ENCODE measurements around the gene AMBP. TPM values are rescaled to one million over a fixed set of nuclear protein-coding genes. Genes with fewer than 3 reads are reported as not detected.
A peak's percentile ranks its signal among the peaks of the same experiment; 100 is the strongest.

The AMBP gene
- total and polyA plus RNA-seq, 2 of the 13 experiments (the other 11 are each of a cell fraction or from before 2014, with no cell fraction given), result 1,510 to 2,580 TPM

DNA sequence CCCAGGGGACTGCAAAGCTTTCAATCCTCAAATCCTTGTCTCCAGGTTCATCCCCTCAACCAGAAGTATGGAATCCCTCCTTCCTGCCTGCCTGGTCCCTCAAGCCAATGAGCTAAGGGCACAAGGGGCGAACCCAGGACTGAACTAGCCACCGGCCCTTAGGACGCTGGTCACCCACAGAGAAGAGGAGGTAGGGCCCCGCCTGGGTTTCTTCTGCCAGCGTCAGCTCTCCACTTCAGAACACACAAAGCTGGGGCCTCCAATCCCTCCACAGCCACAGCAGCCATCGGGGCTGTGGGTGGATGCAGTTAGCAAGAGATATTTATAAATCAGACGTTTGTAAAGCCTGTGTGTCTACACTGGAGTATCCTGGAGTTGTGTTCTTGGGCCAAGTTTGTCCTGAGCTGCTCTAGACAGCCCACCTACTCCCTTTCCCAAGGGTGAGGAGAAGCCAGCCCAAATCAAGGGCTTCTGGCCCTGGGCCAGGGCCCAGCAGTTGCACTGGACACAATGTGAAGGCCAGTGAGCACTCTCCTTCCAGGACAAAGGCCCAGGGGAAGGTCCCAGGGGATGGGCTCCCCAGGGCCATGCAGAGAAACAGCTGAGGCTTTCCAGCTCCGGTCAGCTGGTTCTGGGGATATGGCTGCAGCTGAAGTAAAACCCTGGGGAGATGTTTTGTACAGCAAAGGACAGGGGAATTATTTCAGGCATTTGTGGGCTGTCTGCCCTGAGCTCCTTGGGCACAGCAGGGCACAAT is 18.9 kb downstream of the AMBP start (continued):
- TF ChIP-seq ZC3H4 (CRISPR knock-in tag; IDR thresholded peaks at IDR 0.05; ENCODE audit: borderline replicate concordance), result peak; percentile 45
- TF ChIP-seq, protein P1, sequence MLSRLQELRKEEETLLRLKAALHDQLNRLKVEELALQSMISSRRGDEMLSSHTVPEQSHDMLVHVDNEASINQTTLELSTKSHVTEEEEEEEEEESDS (CRISPR knock-in tag; IDR thresholded peaks at IDR 0.05; ENCODE audit: borderline replicate concordance), result no peak
- TF ChIP-seq ZNF629 (CRISPR knock-in tag; conservative IDR thresholded peaks at IDR 0.05), result no peak
- no peak for TF ChIP-seq MTF2 (CRISPR knock-in tag; IDR thresholded peaks at IDR 0.05; ENCODE audit: borderline replicate concordance)
- TF ChIP-seq RNF2 (conservative IDR thresholded peaks at IDR 0.05; ENCODE audit: low read depth), result no peak
- TF ChIP-seq PHF5A (CRISPR knock-in tag; IDR thresholded peaks at IDR 0.05; ENCODE audit: low read depth, unreplicated experiment), result no peak
- TF ChIP-seq PCBP1 (IDR thresholded peaks at IDR 0.05; ENCODE audit: borderline replicate concordance, low read depth, low read length), result no peak
- TF ChIP-seq ZMAT3 (CRISPR knock-in tag; conservative IDR thresholded peaks at IDR 0.05), result no peak
- no peak for TF ChIP-seq FOSL1 (CRISPR knock-in tag; IDR thresholded peaks at IDR 0.05; ENCODE audit: borderline replicate concordance)
- TF ChIP-seq ZNF841 (CRISPR knock-in tag; IDR thresholded peaks at IDR 0.05; ENCODE audit: borderline replicate concordance), result no peak
- TF ChIP-seq, protein P2, sequence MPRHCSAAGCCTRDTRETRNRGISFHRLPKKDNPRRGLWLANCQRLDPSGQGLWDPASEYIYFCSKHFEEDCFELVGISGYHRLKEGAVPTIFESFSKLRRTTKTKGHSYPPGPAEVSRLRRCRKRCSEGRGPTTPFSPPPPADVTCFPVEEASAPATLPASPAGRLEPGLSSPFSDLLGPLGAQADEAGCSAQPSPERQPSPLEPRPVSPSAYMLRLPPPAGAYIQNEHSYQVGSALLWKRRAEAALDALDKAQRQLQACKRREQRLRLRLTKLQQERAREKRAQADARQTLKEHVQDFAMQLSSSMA (CRISPR knock-in tag; IDR thresholded peaks at IDR 0.05), result no peak
- TF ChIP-seq RBM22 (optimal IDR thresholded peaks at IDR 0.05; ENCODE audit: low read length), result peak; percentile 93
- no peak for TF ChIP-seq ZNF850 (CRISPR knock-in tag; conservative IDR thresholded peaks at IDR 0.05)
- no peak for TF ChIP-seq NCOR1 (IDR thresholded peaks at IDR 0.05; ENCODE audit: borderline replicate concordance, low read length)
- 0 out of 2 replicates have a peak, but pooled peaks have one; percentile 16 for TF ChIP-seq ZNF614 (CRISPR knock-in tag; IDR thresholded peaks at IDR 0.05; ENCODE audit: borderline replicate concordance)
- TF ChIP-seq, protein P3, sequence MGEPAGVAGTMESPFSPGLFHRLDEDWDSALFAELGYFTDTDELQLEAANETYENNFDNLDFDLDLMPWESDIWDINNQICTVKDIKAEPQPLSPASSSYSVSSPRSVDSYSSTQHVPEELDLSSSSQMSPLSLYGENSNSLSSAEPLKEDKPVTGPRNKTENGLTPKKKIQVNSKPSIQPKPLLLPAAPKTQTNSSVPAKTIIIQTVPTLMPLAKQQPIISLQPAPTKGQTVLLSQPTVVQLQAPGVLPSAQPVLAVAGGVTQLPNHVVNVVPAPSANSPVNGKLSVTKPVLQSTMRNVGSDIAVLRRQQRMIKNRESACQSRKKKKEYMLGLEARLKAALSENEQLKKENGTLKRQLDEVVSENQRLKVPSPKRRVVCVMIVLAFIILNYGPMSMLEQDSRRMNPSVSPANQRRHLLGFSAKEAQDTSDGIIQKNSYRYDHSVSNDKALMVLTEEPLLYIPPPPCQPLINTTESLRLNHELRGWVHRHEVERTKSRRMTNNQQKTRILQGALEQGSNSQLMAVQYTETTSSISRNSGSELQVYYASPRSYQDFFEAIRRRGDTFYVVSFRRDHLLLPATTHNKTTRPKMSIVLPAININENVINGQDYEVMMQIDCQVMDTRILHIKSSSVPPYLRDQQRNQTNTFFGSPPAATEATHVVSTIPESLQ (CRISPR knock-in tag; conservative IDR thresholded peaks at IDR 0.05), result no peak
- no peak for TF ChIP-seq ZNF292 (CRISPR knock-in tag; IDR thresholded peaks at IDR 0.05; ENCODE audit: borderline replicate concordance, low read depth)
- TF ChIP-seq, protein P4, sequence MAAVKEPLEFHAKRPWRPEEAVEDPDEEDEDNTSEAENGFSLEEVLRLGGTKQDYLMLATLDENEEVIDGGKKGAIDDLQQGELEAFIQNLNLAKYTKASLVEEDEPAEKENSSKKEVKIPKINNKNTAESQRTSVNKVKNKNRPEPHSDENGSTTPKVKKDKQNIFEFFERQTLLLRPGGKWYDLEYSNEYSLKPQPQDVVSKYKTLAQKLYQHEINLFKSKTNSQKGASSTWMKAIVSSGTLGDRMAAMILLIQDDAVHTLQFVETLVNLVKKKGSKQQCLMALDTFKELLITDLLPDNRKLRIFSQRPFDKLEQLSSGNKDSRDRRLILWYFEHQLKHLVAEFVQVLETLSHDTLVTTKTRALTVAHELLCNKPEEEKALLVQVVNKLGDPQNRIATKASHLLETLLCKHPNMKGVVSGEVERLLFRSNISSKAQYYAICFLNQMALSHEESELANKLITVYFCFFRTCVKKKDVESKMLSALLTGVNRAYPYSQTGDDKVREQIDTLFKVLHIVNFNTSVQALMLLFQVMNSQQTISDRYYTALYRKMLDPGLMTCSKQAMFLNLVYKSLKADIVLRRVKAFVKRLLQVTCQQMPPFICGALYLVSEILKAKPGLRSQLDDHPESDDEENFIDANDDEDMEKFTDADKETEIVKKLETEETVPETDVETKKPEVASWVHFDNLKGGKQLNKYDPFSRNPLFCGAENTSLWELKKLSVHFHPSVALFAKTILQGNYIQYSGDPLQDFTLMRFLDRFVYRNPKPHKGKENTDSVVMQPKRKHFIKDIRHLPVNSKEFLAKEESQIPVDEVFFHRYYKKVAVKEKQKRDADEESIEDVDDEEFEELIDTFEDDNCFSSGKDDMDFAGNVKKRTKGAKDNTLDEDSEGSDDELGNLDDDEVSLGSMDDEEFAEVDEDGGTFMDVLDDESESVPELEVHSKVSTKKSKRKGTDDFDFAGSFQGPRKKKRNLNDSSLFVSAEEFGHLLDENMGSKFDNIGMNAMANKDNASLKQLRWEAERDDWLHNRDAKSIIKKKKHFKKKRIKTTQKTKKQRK (IDR thresholded peaks at IDR 0.05; ENCODE audit: low read length), result no peak
- no peak for TF ChIP-seq NFIB (CRISPR knock-in tag; IDR thresholded peaks at IDR 0.05; ENCODE audit: borderline replicate concordance)
- TF ChIP-seq KLF15 (CRISPR knock-in tag; IDR thresholded peaks at IDR 0.05; ENCODE audit: borderline replicate concordance), result no peak
- TF ChIP-seq NR2F1 (CRISPR knock-in tag; IDR thresholded peaks at IDR 0.05), result no peak
- TF ChIP-seq ZNF761 (CRISPR knock-in tag; conservative IDR thresholded peaks at IDR 0.05), result no peak
- TF ChIP-seq KLF16 (CRISPR knock-in tag; IDR thresholded peaks at IDR 0.05), result no peak; a peak in 1 of 4 replicates
- no peak for TF ChIP-seq TEAD3 (CRISPR knock-in tag; optimal IDR thresholded peaks at IDR 0.05; ENCODE audit: borderline replicate concordance)
